GM23338 (cell line): ENCODE results near the gene SOWAHA.

Source experiments
- CTCF ChIP-seq, 2 experiments: fragments of 200-600 bp in 1 of 2; sonication (generic) in 1 of 2; conservative IDR thresholded peaks; 2 replicates each; pipeline versions ENCODE4 v1.5.1 to v1.6.1; 2016 to 2017; ENCODE audit warnings: antibody characterized with exemption in 2 of 2, low read depth in 2 of 2, mild to moderate bottlenecking in 2 of 2, moderate library complexity in 1 of 2
- EZH2phosphoT487 ChIP-seq: fragments of 200-600 bp; sonication (generic); IDR thresholded peaks from one replicate; pipeline ENCODE4 v1.8.1; 2018; ENCODE audit warnings: antibody characterized with exemption; ENCODE audit not compliant: unreplicated experiment
- POLR2AphosphoS5 ChIP-seq: IDR thresholded peaks from 2 replicates; pipeline ENCODE4 v1.6.1; 2016; ENCODE audit warnings: antibody characterized with exemption, low read depth
- REST ChIP-seq: IDR thresholded peaks from one replicate; pipeline ENCODE4 v1.6.1; 2018; ENCODE audit warnings: antibody characterized with exemption; ENCODE audit not compliant: unreplicated experiment

DNA sequence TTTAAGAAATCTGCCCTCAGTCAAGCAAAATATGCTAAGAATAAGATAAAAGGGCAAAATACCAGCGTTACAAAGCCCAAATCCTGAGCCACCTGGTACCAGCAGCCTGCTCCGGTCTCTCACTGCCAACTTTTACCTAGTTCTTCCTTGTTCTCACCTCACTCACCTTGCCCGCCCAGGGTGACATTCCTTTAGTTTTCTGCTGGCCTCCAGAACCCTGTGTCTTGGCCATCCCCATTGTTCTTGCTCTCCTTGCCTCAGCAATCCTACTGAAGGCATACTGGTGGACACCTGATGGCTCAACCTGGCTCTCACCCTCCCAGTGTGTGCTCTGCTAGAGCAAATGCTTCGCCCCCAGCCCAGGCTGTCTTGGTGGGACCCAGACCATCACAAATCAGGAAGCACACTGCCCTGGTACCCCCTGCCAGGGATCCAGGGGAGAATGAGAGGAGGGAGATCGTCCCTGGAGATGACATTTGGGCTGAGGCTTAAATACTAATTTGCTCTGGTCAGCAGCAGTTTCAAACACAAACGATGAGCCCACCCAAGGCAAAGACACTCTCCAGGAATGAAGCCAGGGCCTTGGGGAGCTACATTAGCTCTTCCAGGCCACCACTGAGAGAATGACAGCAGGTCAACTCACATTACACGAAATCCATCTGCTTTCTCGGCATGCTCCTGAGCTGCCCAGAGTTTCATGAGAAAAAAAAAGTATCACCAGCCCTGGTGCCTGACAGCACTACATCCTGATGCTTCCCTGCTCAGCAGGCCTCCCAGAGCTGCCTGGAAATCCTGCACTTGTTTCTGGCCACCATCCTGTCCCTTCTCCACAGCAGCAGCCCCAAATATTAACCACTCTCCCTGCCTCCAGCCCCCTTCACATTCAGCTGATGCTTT, 23.9 kb upstream of the SOWAHA start:
- TF ChIP-seq REST (no peak), CTCF (conservative IDR thresholded peaks at IDR 0.05; ENCODE audit: low read depth in 2 of 2) (no peak), POLR2AphosphoS5 (no peak), EZH2phosphoT487 (no peak)
